Sigmoid colon (tissue), 4 donors: Measurements from ENCODE around the gene ENTPD6.

Experiments used
- CTCF ChIP-seq, 4 experiments: fragments of 450-650 bp in 3 of 4; fragments of 200-600 bp in 1 of 4; IDR thresholded peaks; one replicate each; pipeline ENCODE4 v1.5.1; 2016 to 2019; ENCODE audit warnings: antibody characterized with exemption in 4 of 4, mild to moderate bottlenecking in 3 of 4, moderate library complexity in 2 of 4
- POLR2A ChIP-seq, 2 donors: fragments of 450-650 bp; IDR thresholded peaks; one replicate each; pipeline ENCODE4 v1.6.1; 2016; ENCODE audit warnings: antibody characterized with exemption in 2 of 2, mild to moderate bottlenecking in 2 of 2, moderate library complexity in 2 of 2
- POLR2AphosphoS5 ChIP-seq, 4 donors: sonication (generic); formaldehyde crosslinking; IDR thresholded peaks; one replicate each; pipeline ENCODE4 v1.6.1; 2017; ENCODE audit warnings: antibody characterized with exemption in 4 of 4

GRCh38 chr20:25173321-25173720 lies 22.2 kb upstream of the ENTPD6 start:
- no peak for TF ChIP-seq POLR2A (IDR thresholded peaks at IDR 0.05)
- TF ChIP-seq CTCF (IDR thresholded peaks at IDR 0.05) = no peak
- TF ChIP-seq POLR2AphosphoS5 (IDR thresholded peaks at IDR 0.05) = no peak
